ENCODE data around the gene PRRC2A. TPM values are rescaled to one million over a fixed set of nuclear protein-coding genes. Genes with fewer than 3 reads are reported as not detected.

The PRRC2A gene
- total RNA-seq, 1 experiment from 2014 or later: 509 TPM

- Mint-ChIP-seq H3K36me3 (ENCODE audit: insufficient read depth, unreplicated experiment) (peaks cover 13% of the 10 kb centered on the region), H3K27ac (ENCODE audit: unreplicated experiment) (no peak overlapping the region), H3K27me3 (ENCODE audit: unreplicated experiment) (peaks cover 44% of the 10 kb centered on the region), H3K4me1 (ENCODE audit: low read depth, unreplicated experiment) (peaks cover 26% of the 10 kb centered on the region), H3K4me3 (ENCODE audit: low read depth, unreplicated experiment) (peak overlapping the region; percentile 91), H3K9me3 (ENCODE audit: low read depth, unreplicated experiment) (no peaks in the 10 kb centered on the region)
- CTCF ChIA-PET: interaction anchor here (1.4 to 2.3 kb wide), 4 partner anchors 18 to 82 kb away, joined by 3 to 34 read pairs (median 6); partner anchors contain the start of genes DDX39B and MICB
- intact Hi-C loops (cut with micrococcal nuclease; ENCODE audit: unreplicated experiment): no loop called here
- no peak for DNase-seq
- no peak for TF ChIP-seq CTCF (IDR thresholded peaks at IDR 0.05; ENCODE audit: unreplicated experiment)
- no TSS peak for BruUV-seq (replicated peaks)
These were observed 40.7 kb upstream of the PRRC2A start for GRCh38 chr6:31579546-31580437.

GRCh38 chr6:31580438-31580740 is 40.1 kb upstream of the PRRC2A start:
- Mint-ChIP-seq H3K4me3 (ENCODE audit: low read depth, unreplicated experiment) (peak overlapping the region; percentile 91), H3K27ac (ENCODE audit: unreplicated experiment) (peak overlapping the region; percentile 43), H3K4me1 (ENCODE audit: low read depth, unreplicated experiment) (peaks cover 26% of the 10 kb centered on the region), H3K36me3 (ENCODE audit: insufficient read depth, unreplicated experiment) (peaks cover 13% of the 10 kb centered on the region), H3K9me3 (ENCODE audit: low read depth, unreplicated experiment) (no peaks in the 10 kb centered on the region), H3K27me3 (ENCODE audit: unreplicated experiment) (peaks cover 38% of the 10 kb centered on the region)
- CTCF ChIA-PET: interaction anchor here (1.4 to 2.3 kb wide), 4 partner anchors 17 to 82 kb away, joined by 3 to 34 read pairs (median 6); partner anchors contain the start of genes DDX39B and MICB
- no peak for DNase-seq
- TF ChIP-seq CTCF (IDR thresholded peaks at IDR 0.05; ENCODE audit: unreplicated experiment): no peak
- no TSS peak for BruUV-seq (replicated peaks)
- intact Hi-C loops (cut with micrococcal nuclease; ENCODE audit: unreplicated experiment): no loop called here

- Mint-ChIP-seq H3K36me3 (ENCODE audit: insufficient read depth, unreplicated experiment) (peaks cover 13% of the 10 kb centered on the region), H3K4me3 (ENCODE audit: low read depth, unreplicated experiment) (peak overlapping the region; percentile 91), H3K4me1 (ENCODE audit: low read depth, unreplicated experiment) (peaks cover 26% of the 10 kb centered on the region), H3K27me3 (ENCODE audit: unreplicated experiment) (peaks cover 33% of the 10 kb centered on the region), H3K9me3 (ENCODE audit: low read depth, unreplicated experiment) (no peaks in the 10 kb centered on the region), H3K27ac (ENCODE audit: unreplicated experiment) (peak overlapping the region; percentile 43)
- DNase-seq: peak; percentile 98
- intact Hi-C loops (cut with micrococcal nuclease; ENCODE audit: unreplicated experiment): loop anchor here (1.0 kb wide), 1 partner anchor 17 kb away; no protein-coding TSS in a partner anchor
- peak; percentile 100 for TF ChIP-seq CTCF (IDR thresholded peaks at IDR 0.05; ENCODE audit: unreplicated experiment)
- CTCF ChIA-PET: interaction anchor here (0.6 to 2.3 kb wide), 8 partner anchors 17 to 307 kb away, joined by 3 to 34 read pairs (median 6); partner anchors contain the start of genes DDX39B, MICB and NFKBIL1
- no TSS peak for BruUV-seq (replicated peaks)
These were observed 39.6 kb upstream of the PRRC2A start for GRCh38 chr6:31580807-31581433.

GRCh38 chr6:31581434-31582229 is 38.9 kb upstream of the PRRC2A start:
- peak; percentile 38 for DNase-seq
- intact Hi-C loops (cut with micrococcal nuclease; ENCODE audit: unreplicated experiment): loop anchor here (1.0 kb wide), 1 partner anchor 17 kb away; no protein-coding TSS in a partner anchor
- Mint-ChIP-seq H3K27ac (ENCODE audit: unreplicated experiment) (peak overlapping the region; percentile 43), H3K4me3 (ENCODE audit: low read depth, unreplicated experiment) (peak overlapping the region; percentile 91), H3K36me3 (ENCODE audit: insufficient read depth, unreplicated experiment) (peaks cover 13% of the 10 kb centered on the region), H3K9me3 (ENCODE audit: low read depth, unreplicated experiment) (no peaks in the 10 kb centered on the region), H3K4me1 (ENCODE audit: low read depth, unreplicated experiment) (peaks cover 26% of the 10 kb centered on the region), H3K27me3 (ENCODE audit: unreplicated experiment) (peaks cover 26% of the 10 kb centered on the region)
- CTCF ChIA-PET: interaction anchor here (0.6 to 4.3 kb wide), 10 partner anchors 16 to 308 kb away, joined by 3 to 34 read pairs (median 6); partner anchors contain the start of genes DDX39B, MICB and NFKBIL1
- no peak for TF ChIP-seq CTCF (IDR thresholded peaks at IDR 0.05; ENCODE audit: unreplicated experiment)
- BruUV-seq (replicated peaks): no TSS peak

Measured in Calu3 (cell line).